COLO668 (cell line): ENCODE results near the gene SERPINE2.

Experiments used
- DNase-seq: peaks from one replicate; lab custom pipeline; 2025; ENCODE audit not compliant: unreplicated experiment; lab: John Stamatoyannopoulos, UW

SERPINE2 gene, protein sequence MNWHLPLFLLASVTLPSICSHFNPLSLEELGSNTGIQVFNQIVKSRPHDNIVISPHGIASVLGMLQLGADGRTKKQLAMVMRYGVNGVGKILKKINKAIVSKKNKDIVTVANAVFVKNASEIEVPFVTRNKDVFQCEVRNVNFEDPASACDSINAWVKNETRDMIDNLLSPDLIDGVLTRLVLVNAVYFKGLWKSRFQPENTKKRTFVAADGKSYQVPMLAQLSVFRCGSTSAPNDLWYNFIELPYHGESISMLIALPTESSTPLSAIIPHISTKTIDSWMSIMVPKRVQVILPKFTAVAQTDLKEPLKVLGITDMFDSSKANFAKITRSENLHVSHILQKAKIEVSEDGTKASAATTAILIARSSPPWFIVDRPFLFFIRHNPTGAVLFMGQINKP

DNA sequence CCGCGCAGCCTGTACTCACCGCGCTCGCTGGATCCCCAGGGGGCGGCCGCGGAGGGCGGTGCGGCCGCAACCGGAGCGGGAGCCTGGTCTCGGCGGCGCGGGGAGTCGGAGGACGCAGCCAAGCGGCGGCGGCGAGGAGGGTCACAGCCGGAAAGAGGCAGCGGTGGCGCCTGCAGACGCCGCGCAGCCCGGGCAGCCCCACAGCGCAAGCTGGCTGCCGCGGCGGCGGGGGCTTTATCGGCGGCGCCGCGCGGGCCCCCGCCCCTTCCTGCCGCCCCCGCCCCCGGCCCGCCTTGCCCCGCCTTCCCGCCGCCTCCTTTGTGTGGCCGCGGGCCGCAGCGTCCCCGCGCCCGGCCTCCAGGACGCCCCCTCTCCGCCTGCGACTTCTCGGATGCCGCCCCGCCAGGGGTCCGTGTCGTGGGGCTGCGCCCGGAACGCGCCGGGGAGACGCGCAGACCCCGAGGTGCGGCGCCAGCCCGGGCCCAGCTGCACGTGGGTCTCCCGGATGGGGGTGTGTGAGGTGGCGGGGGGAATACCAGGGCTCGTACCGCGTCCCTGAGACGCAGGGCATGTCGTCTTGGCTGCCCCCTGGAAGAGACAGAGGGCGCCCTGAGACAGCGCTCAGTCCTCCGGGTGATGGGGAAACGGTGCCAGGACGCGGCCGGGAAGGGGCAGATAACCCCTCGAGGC is at the start of gene SERPINE2:
Gene SERPINE2, minus strand, starts transcription at position 207 of the 690 bp plus-strand sequence. CDS start 37,386 bp downstream, outside the sequence.
- DNase-seq = peak; percentile 71

DNA sequence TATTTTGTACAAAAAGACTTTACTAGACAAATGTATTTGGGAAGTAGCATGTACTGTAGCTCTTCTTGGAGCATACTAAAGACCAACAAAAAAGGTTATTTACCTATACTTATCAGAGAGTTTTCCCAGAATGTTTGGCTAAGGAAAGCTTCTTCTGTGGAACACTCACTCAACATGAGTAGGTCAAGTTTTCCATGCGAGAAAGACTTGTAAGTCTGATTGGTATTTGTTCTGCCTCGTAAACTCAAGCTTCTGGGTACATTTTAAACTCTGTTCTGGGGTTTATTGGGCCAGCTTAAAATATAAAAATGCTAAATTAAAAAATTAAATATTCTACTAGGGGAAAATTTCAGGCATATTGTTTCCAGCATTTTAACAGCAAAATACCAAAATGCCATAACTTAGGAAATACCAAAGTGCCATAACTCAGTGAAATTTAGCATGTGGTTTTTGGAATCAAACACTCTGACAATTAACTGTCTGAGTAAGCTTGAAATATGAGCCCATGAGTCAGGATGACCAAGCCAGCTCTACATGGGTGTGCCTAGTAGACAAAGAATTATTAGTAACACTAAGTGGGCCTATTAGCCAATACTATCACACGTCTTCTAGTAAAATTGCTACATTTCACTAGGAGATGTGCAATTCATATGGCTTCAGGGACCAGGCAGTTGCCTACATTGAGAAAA is 47.3 kb upstream of the SERPINE2 start:
- no peak for DNase-seq

DNA sequence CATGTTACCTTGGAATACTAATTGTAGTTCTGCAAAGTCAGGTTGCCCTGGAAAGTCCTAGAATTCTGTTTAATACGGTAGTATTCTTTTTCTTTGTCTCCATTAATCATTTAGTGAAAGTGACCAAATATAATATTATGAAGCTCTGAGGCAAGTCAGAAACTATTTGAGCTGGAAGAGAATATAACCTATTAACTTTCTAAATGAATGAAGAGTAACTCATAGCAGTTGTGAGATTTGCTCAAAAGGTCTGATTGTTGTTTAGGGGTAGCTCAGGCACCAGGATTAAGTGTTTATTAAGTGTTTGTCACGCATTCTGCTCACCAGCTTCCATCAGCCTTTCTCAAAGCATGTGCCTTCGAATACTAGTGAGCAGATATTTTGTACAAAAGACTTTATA is 46.7 kb upstream of the SERPINE2 start:
- no peak for DNase-seq

DNA sequence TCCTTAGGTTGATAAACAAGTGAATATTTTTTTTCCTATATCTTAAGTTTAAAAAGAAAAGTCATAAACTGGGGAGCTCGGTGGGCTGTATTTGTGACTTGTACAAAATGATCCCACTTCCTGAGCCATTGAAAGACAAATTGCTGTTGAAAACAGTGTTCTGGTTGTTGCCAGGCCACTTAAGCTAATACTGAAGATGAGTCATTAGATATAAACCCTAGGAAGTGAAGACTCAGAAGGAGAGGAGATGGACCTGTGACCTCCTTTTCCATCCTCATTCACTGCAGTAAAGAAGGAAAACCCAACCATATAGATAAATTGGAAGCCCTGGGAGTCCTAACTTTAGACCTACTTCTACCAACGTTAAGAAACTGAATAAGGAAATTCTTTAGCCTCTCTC is 46.2 kb upstream of the SERPINE2 start:
- no peak for DNase-seq

DNA sequence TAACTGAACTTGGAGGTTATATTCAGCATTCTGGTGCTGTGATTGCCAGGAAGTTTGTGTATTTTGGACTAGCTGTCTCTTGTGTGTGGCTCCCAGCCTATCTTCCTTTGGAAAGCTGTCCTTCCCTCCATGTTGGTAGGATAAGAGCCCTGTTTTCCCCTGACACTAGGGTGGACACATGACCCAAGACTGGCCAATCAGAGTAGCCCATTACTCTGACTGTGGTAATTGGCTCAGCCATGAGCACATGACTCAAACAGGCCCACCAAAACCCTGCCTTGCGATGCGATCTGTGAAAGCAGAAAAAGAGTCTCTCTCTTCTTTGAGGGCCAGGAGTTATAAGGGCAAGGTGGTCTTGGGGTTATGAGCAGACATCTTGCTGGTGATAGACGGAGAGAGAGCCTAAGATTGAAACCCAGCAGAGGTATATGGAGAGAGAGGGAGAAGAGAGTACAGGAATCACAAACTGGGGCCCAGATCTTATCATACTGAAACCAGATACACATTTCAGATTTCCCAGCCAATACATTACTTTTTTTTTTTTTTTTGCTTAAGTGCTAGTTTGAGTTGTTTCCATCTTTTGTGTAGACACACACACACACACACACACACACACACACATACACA is 45.3 kb upstream of the SERPINE2 start:
- DNase-seq = no peak

DNA sequence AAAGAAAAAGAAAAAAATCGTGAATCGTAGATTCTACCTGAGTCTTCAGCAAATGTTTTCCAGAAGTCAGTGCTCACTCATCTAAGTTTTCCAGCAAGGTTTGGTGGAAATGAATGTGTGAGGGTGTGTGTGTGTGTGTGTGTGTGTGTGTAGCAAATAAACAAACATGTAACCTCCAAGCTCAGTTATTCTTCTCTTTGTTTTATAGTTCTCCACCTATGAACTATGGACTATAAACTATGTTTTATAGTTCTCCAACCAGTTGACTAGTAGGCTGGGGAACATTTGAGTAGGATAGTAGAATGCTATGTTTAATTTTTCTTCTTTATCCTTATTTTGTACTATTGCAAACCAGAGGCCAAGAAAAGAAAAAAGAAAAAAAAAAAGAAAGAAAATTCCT is 44.6 kb upstream of the SERPINE2 start:
- no peak for DNase-seq

DNA sequence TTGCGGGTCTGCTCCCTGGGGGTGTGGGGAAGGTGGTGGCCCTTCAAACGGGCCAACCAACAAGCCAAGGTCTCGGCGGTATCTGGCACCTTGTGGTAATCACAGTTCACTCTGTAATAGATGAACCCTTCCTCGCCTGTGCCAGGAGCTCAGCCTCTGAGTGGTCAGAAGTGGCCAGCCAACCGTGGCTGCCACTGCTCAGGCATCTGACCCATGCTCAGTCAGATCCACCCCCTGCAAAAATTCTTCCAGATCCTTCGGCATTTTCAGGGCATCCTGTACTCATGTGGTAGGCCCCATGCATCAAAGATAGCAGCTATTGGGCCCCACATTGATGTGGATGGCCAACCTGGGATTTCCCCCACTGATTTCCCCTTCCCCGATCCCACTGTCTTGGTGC is 39.6 kb upstream of the SERPINE2 start:
- no peak for DNase-seq

DNA sequence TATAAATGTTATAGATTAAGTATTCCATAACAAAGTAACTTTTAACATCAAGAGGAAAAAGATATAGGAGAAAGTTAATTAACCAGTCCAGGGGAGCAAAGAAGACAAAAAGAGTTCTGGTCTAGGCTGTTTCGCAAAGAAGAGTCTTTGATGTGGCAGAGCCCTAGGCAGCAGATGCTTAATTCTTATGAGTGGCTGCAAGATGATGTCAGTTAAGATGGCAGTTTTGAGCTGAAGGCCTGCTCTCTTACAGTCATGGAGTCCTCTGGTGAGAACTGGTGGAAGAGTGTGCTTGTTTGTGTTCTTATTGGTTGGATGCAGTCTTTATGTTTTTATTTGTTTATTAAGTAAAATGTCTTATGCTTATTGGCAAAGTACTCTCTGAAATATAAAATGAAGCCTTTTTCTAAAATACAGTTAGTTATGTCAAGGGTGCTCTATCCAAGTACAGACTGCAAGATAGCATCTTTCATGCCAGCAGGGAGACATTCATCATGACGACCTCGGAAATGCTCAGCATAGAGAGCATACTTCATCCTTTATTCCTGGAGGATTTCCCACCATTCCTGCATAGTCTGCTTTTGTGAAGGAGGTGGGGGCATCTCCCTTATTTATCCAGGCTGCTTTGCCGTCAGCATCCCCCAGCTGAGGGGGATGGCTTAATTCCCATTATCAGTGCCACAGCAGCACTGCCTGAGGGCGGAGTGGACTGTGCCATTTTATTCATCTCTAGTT is 38.9 kb upstream of the SERPINE2 start:
- no peak for DNase-seq

DNA sequence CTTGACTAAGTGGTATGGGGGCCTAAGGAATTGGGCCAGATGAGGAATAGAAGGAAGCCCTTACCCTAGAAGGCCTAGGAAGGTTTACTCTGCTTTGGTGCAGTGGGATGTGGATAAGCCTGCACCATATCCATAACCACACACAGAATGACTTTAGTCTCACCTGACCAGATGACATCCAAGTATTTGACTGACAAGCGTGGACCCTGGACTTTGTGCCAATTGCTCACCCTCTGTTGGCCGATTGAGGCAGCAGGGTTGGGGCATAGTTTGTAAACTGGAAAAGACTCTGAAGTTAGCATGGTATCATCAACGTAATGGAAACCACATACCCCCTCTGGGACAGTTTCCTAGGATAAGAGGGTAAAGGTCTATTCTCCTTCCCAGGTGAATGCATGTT is 36.5 kb upstream of the SERPINE2 start:
- DNase-seq = no peak

DNA sequence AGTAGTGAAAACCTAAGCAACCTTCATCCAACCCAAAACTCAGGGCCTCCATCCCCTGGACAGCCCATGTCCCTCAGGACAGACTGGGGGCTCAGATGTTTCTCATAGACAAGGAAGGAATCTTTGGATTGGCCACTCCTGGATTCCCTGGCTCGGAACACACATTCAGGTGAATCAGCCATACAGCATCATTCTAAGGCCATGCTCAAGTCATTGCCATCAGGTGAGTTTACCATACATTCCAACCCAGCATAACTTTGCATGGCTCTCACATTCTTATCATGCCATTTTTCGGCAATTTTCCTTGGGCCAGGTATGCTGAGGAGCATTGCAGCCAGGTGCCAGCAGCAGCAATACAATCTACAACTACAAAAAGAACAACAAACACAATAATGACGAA is 34.6 kb upstream of the SERPINE2 start:
- no peak for DNase-seq

DNA sequence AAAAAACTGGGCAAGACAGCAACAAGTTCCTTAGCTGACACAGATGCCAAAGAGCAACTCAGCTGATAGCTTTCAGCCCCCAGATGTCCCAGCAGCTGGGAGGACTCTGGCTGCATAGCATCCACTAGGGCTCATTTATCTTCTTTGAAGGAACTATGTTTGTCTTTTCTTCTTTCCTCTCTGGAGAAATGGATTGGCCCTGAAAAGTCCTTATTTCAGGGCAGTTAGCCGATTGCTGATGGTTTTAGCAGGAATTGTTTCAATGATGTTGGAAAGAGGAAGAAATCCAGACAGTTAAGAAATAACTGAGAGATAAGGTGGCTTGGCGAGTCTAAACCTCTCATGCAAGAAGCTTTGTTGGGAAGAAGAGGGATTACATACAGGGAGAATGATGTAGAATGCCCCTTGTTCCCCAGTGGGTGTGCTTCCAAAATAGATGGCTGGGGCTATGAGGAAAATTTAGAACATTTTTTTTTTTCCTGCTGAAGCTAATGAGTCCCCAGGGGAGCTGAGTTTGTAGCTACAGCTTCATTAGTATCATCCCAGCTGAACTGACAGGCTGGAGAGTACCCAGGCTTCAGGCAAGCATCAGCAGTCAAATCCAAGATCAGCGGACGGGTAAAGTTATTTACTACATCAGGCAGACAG is 33.6 kb upstream of the SERPINE2 start:
- DNase-seq = no peak

DNA sequence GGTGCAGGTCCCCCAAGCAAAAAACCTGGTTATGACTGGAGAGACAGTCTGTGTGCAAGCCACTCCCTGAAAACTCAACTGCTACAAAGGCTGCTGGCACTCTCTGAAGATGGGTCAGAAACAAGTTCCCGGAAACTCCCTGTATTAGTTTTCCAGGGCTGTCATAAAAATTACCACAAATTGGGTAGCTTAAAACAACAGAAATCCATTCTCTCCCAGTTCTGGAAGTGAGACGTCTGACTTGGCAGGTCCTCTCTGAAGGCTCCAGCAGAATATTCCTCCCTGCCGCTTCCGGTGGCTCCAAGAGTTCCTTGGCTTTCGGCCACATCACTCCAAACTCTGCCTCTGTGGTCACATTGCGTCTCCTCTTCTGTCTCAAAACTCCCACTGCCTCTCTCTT is 30.1 kb upstream of the SERPINE2 start:
- no peak for DNase-seq

DNA sequence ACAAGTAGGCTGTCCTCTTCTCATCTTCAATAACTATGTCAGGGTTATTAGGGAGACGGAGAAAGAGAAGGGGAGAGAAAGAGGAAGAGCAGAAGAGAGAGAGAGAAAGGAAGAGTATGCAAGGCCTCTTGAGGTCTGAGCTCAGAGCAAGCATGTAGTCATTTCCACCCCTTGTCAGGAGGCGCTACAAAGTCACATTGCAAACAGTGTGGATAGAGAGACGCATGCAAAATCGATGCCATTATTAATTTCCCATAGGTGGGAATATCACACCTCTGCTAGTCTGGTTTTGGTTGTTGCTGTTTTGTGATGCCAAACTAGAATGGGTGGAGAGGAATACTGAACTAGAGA is 24.2 kb upstream of the SERPINE2 start:
- DNase-seq = no peak

DNA sequence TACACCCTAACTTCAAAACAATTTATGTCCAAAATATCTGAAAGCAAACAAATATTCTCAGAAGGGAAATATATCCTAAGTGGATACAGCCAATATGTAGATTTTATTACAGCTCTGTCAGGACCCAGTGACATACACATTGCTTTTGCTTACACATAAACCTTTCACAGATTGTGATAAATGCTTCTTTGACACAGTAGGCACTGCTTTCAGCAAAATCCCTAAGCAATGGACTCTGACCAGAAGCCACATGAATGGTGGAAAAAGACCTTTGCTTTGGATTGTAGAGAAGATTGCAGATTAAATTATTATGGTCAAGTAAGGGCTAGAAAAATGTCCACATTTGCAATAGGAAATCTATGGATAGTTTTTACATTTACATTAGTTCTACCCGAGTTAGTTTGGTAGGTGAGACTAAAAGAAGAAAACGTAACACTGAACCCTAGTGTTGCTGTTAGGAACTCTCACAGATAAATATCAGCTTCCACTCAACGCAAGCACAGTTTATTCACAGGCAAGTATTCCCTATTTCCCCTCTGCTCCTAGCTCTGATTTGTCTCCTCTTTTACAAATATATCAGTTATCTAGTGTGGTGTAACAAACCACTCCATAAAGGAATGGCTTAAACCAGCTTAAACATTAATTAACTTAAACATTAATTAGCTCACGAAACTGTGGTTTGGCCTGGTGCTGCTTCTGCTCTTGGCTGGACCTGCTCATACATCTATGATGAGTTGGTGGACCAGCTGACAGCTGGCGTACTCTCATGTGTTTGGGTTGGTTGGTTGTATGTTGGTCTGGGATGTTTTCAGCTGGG is 23.6 kb upstream of the SERPINE2 start:
- DNase-seq = no peak

DNA sequence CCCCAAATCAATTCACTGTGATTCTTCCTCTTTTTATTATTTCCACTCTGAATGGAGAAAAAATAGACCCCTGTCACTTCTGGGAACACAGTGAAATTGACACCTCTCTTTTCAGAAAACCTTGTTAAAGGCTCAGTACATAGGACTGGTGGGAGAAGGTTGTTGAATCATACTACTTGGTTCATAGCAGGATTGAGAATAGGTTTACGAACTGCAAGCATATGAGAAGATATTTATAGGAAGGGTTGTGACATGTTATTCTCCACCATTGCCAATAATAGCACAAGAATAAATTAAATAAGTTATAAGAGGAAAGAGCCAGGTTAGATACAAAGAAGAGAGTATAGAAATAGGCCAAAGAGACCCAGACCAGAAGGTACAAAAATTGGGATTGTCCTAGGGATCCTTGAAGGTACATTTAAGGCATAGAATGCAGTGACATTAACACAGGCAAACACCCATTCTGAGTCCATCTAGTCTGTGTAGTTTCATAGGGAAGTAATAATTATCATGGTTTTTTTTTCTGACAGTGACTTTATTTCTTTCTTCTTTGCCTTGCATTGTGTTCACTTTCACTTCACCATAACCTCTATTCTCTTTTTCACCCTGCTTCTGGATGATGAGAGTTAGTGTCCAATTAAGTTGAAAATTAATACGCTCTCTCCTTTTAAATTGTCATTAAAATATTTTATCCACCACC is 21.8 kb upstream of the SERPINE2 start:
- no peak for DNase-seq

DNA sequence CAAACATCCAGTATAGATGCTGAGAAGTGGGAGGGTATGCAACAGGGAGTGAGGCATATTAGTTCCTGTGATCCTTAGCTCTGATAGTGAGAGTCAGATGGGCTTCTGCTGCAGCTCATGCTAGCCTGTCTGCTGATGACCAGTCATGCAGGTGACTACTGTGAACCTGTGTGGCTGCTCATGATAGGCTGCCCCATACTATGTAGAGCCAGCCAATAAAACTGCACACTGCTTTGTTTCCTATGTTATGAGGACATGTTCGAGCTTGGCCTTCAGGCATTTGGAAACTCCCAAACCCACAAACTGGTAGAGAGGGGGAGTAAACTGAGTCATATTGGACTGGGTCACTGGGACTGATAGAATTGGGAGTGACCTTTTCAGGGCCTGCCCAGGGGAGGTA is 20.1 kb upstream of the SERPINE2 start:
- no peak for DNase-seq

DNA sequence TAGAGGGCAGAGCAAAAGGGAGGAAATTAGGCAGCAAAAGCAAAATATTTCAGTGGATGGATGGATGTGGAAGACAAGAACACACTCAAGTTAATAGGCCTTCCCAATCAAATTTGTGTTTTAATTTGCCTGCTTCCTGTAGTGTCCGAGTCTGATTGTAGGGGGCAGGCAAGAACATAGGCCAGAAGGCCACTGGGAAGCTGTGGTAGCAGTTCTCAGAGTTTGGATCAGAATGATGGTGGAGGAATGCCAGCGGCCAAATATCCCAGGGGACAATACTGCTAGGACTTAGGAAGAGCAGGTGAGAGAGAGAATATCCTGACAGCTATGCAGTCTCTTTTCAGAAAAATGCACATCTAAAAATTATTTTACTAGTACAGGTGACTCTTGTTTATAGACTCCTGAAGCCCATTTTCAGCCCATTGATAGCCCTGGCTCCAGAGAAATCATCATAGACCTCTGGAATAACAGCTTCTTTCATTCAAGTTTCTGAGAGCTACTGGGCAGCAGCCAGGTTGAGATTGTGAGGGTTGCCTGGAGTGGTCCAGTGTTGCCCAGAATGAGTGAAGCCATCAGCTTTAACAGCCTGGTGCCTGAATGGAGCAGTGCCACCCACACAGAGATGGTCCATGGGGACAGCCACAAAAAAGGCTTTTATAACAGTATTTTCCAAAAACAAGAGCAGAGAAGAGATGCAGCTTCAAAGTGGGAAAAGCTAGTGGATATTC is 19.1 kb upstream of the SERPINE2 start:
- no peak for DNase-seq

DNA sequence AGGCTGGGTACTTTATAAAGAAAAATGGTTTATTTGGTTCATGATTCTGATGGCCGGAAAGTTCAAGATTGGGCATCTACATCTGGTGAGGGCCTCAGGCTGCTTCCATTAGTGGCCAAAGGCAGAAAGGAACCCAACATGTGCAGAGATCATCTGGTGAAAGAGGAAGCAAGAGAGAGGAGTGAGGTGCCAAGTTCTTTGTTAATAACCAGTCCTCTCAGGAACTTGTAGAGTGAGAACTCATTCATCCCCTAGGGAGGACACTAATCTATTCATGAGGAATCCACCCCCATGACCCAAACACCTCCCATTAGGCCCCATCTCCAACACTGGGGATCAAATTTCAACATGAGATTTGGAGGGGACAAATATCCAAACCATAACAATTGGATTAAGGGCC is 17.8 kb upstream of the SERPINE2 start:
- DNase-seq = no peak
